Measurements from ENCODE around the gene FZD1. TPM values are rescaled to one million over a fixed set of nuclear protein-coding genes. Genes with fewer than 3 reads are reported as not detected.

FZD1 gene
- total RNA-seq, 1 donor from 2014 or later, result 5.4 TPM

DNA sequence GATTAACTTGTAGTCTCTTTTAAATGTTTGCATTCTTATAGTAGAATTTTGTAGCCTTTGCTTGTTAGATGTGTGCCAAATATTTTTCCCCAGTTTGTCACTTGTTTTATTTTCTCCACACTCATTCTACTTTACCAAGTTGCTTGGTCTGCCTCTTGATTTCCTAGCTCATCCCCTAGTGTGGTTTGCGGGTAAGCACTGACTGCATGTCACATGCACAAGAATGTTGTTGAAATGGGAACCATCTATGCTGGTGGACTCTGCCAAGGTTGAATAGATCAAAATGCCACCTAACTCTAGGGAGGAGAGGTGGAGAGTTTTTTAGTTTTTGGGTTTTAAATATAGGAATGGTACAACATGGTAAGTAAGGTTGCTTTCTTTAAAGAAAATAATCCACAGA, 47.6 kb downstream of the FZD1 start:
- H3K9me3 Mint-ChIP-seq (ENCODE audit: unreplicated experiment), result no peaks in the 10 kb centered on the region
- no peaks in the 10 kb centered on the region for H3K79me2 ChIP-seq (ENCODE audit: insufficient read depth, low read length)
- H4K20me1 ChIP-seq (ENCODE audit: insufficient read depth, low read length), result no peaks in the 10 kb centered on the region
- no peak overlapping the region for H2AFZ ChIP-seq (ENCODE audit: low read depth, low read length)
- H3K36me3 ChIP-seq (ENCODE audit: insufficient read depth, low read length), result no peaks in the 10 kb centered on the region
- H3K4me1 Mint-ChIP-seq (ENCODE audit: low read depth, unreplicated experiment), result peaks cover 6% of the 10 kb centered on the region
- H3K4me3 ChIP-seq (ENCODE audit: insufficient read depth, low read depth, low read length), result no peak overlapping the region
- no peak overlapping the region for H3K27ac Mint-ChIP-seq (ENCODE audit: unreplicated experiment)
- TF ChIP-seq, protein P1, sequence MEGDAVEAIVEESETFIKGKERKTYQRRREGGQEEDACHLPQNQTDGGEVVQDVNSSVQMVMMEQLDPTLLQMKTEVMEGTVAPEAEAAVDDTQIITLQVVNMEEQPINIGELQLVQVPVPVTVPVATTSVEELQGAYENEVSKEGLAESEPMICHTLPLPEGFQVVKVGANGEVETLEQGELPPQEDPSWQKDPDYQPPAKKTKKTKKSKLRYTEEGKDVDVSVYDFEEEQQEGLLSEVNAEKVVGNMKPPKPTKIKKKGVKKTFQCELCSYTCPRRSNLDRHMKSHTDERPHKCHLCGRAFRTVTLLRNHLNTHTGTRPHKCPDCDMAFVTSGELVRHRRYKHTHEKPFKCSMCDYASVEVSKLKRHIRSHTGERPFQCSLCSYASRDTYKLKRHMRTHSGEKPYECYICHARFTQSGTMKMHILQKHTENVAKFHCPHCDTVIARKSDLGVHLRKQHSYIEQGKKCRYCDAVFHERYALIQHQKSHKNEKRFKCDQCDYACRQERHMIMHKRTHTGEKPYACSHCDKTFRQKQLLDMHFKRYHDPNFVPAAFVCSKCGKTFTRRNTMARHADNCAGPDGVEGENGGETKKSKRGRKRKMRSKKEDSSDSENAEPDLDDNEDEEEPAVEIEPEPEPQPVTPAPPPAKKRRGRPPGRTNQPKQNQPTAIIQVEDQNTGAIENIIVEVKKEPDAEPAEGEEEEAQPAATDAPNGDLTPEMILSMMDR (IDR thresholded peaks at IDR 0.05; ENCODE audit: insufficient read depth, low read depth, low read length), result no peak
- H3K4me1 ChIP-seq (ENCODE audit: insufficient read depth, low read length), result no peaks in the 10 kb centered on the region
- H3K4me2 ChIP-seq (ENCODE audit: low read length), result no peak overlapping the region
- no peak for FAIRE-seq
- H3K27me3 Mint-ChIP-seq (ENCODE audit: low read depth, unreplicated experiment), result no peaks in the 10 kb centered on the region
- H3K27ac ChIP-seq (ENCODE audit: low read depth, low read length), result no peak overlapping the region
- H3K4me3 Mint-ChIP-seq (ENCODE audit: unreplicated experiment), result no peak overlapping the region
- H3K36me3 Mint-ChIP-seq (ENCODE audit: low read depth, unreplicated experiment), result no peaks in the 10 kb centered on the region
- H3K27me3 ChIP-seq (ENCODE audit: insufficient read depth, low read length), result no peaks in the 10 kb centered on the region
- no peaks in the 10 kb centered on the region for H3K9me3 ChIP-seq (ENCODE audit: insufficient read depth, low read depth, low read length)
- no peak overlapping the region for H3K9ac ChIP-seq (ENCODE audit: low read length)
- DNase-seq (ENCODE audit: low read depth), result no peak

DNA sequence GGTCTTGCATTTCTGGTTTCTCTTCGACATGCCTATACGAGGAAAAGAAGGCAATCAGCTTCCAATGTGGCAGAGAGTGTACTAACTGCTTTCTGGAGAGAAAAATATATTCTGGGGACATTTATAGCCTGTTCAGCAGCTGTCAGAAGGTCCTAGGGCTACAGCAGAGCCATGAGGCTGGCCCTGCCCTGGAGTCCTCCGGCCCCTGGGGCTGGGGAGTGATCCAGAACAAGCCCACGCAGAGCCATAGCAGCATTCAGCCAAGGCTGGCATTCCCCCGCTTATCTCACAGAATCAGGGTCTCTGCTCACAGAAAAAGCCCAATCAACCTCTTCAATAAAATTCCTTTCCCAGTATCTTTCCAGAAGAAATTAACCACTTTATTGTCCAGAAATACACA, 48.9 kb downstream of the FZD1 start:
- H3K27ac ChIP-seq (ENCODE audit: low read depth, low read length), result no peak overlapping the region
- H3K4me1 Mint-ChIP-seq (ENCODE audit: low read depth, unreplicated experiment), result peaks cover 6% of the 10 kb centered on the region
- no peaks in the 10 kb centered on the region for H3K9me3 ChIP-seq (ENCODE audit: insufficient read depth, low read depth, low read length)
- DNase-seq (ENCODE audit: low read depth), result no peak
- no peaks in the 10 kb centered on the region for H3K36me3 ChIP-seq (ENCODE audit: insufficient read depth, low read length)
- no peaks in the 10 kb centered on the region for H3K79me2 ChIP-seq (ENCODE audit: insufficient read depth, low read length)
- no peaks in the 10 kb centered on the region for H3K36me3 Mint-ChIP-seq (ENCODE audit: low read depth, unreplicated experiment)
- no peak overlapping the region for H3K4me3 ChIP-seq (ENCODE audit: insufficient read depth, low read depth, low read length)
- H3K27me3 ChIP-seq (ENCODE audit: insufficient read depth, low read length), result no peaks in the 10 kb centered on the region
- no peaks in the 10 kb centered on the region for H3K4me1 ChIP-seq (ENCODE audit: insufficient read depth, low read length)
- no peak overlapping the region for H3K9ac ChIP-seq (ENCODE audit: low read length)
- H3K4me3 Mint-ChIP-seq (ENCODE audit: unreplicated experiment), result no peak overlapping the region
- no peaks in the 10 kb centered on the region for H4K20me1 ChIP-seq (ENCODE audit: insufficient read depth, low read length)
- H3K4me2 ChIP-seq (ENCODE audit: low read length), result no peak overlapping the region
- H2AFZ ChIP-seq (ENCODE audit: low read depth, low read length), result no peak overlapping the region
- H3K27ac Mint-ChIP-seq (ENCODE audit: unreplicated experiment), result no peak overlapping the region
- H3K9me3 Mint-ChIP-seq (ENCODE audit: unreplicated experiment), result no peaks in the 10 kb centered on the region
- H3K27me3 Mint-ChIP-seq (ENCODE audit: low read depth, unreplicated experiment), result no peaks in the 10 kb centered on the region
- TF ChIP-seq EZH2 (IDR thresholded peaks at IDR 0.05; ENCODE audit: insufficient read depth, low read length), result no peak
- TF ChIP-seq, protein P1 (IDR thresholded peaks at IDR 0.05; ENCODE audit: insufficient read depth, low read depth, low read length), result no peak
- no peak for FAIRE-seq

DNA sequence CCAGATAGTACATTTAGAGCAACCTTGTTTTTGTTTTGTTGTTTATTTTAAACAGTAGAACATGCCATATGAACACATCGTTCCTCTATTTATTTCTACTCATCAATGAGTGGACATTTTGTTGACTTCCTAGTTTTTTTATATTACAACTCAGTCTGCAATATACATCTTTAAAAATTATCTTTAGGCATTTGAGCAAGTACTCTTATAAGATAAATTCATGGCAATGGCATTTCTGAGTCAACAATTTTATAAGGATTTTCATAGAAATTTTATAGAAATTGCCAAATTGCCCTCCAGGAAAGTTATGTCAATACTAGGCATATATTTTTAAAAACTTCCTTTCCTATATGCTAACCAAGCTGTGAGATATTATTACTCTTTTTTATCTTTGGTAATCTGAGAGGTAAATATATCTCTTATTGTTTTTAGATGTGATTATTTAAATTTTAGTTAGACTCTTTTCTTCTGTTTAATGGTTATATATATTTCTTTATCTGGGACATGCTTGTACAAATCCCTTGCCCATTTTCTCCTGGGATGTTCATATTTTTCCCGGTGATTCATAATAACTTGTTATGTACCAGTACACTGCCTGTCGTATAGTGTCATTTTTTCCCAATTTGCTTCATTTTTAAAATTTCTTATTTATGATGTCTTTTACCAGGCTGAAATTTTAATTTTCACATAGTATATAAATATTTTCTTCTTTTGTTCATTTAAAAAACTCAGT, 50.5 kb downstream of the FZD1 start:
- no peak overlapping the region for H3K4me2 ChIP-seq (ENCODE audit: low read length)
- no peaks in the 10 kb centered on the region for H3K79me2 ChIP-seq (ENCODE audit: insufficient read depth, low read length)
- no peak for FAIRE-seq
- no peak overlapping the region for H3K4me3 ChIP-seq (ENCODE audit: insufficient read depth, low read depth, low read length)
- no peaks in the 10 kb centered on the region for H3K4me1 ChIP-seq (ENCODE audit: insufficient read depth, low read length)
- H2AFZ ChIP-seq (ENCODE audit: low read depth, low read length), result no peak overlapping the region
- H3K36me3 ChIP-seq (ENCODE audit: insufficient read depth, low read length), result no peaks in the 10 kb centered on the region
- TF ChIP-seq EZH2 (IDR thresholded peaks at IDR 0.05; ENCODE audit: insufficient read depth, low read length), result no peak
- TF ChIP-seq, protein P1 (IDR thresholded peaks at IDR 0.05; ENCODE audit: insufficient read depth, low read depth, low read length), result no peak
- no peaks in the 10 kb centered on the region for H3K9me3 ChIP-seq (ENCODE audit: insufficient read depth, low read depth, low read length)
- Mint-ChIP-seq H3K9me3 (ENCODE audit: unreplicated experiment) (no peaks in the 10 kb centered on the region), H3K4me1 (ENCODE audit: low read depth, unreplicated experiment) (peaks cover 6% of the 10 kb centered on the region), H3K36me3 (ENCODE audit: low read depth, unreplicated experiment) (no peaks in the 10 kb centered on the region), H3K27ac (ENCODE audit: unreplicated experiment) (no peak overlapping the region), H3K4me3 (ENCODE audit: unreplicated experiment) (no peak overlapping the region), H3K27me3 (ENCODE audit: low read depth, unreplicated experiment) (no peaks in the 10 kb centered on the region)
- no peaks in the 10 kb centered on the region for H3K27me3 ChIP-seq (ENCODE audit: insufficient read depth, low read length)
- DNase-seq (ENCODE audit: low read depth), result no peak
- no peaks in the 10 kb centered on the region for H4K20me1 ChIP-seq (ENCODE audit: insufficient read depth, low read length)
- H3K9ac ChIP-seq (ENCODE audit: low read length), result no peak overlapping the region
- H3K27ac ChIP-seq (ENCODE audit: low read depth, low read length), result no peak overlapping the region

Data from astrocyte (in vitro differentiated cells and primary cell).